Islet of Langerhans (tissue), 1 donor: ENCODE results near the gene IGSF3.
"Not testable (repeated sequence)": the region's sequence is repeated elsewhere in the genome, so short reads cannot be mapped to it uniquely, and the experiment has no call there.

ENCODE experiments used
- FAIRE-seq: peaks from one replicate; lab custom pipeline; 2011; peaks lifted over from hg19 to GRCh38; lab: Jason Lieb, UNC

Gene IGSF3

GRCh38 chr1:116595946-116596741 is 71.4 kb downstream of the IGSF3 start:
- not testable (repeated sequence) for FAIRE-seq

DNA sequence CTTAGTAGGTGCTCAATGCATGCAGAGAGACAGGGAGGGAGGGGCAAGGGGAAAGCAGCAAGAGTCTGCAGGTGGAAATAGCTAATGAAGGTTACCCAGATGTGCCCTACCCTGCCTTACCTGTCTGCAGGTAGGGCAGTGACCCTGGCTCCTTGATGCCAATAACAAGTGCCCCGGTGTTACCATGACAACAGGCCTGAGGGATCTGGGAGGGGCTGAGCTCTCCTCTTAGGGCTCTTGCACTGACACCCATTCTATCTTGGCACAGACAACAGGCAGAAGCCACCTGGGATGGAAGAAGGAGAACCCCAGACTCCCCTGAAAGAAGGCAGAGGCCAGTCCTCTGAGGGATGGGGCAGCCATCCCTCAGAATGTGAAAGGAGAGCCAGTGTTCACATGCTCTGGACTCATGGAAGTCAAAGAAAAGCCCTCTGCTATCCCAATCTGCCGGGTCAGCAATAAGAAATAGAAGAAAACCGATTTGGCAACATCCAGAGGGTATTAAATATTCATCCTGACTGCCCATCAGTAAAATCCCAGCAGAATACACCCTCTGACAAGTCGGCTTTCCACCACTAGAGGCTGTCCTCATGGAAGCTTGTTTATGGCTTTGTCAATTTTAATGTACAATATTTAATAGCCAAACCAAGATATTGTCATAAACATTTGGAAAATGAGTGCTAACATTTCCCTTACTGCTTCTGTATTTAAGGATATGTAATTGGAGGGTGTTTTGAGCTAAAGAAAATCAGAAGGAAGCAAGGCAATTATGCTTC is 72.3 kb downstream of the IGSF3 start:
- not testable (repeated sequence) for FAIRE-seq

DNA sequence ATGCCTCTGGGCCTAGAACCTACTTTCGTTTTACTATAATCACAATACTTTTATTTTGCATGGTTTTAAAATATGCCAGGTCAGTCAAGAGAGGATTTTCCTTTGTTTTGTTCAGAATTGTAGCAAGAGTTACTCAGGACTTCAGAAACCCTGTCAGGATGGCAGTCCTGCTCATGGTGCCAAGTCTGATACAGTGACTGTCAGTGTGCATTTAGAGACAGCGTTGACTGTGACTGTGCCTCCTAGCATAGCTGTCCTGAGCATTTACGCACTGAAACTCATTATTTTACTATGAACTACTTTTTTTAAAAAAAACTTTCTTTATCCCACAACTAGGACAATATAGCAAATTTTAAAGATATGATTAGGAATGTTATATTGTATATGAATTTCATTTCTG is 73.6 kb downstream of the IGSF3 start:
- not testable (repeated sequence) for FAIRE-seq

GRCh38 chr1:116593401-116593800 is 74.1 kb downstream of the IGSF3 start:
- FAIRE-seq = not testable (repeated sequence)

DNA sequence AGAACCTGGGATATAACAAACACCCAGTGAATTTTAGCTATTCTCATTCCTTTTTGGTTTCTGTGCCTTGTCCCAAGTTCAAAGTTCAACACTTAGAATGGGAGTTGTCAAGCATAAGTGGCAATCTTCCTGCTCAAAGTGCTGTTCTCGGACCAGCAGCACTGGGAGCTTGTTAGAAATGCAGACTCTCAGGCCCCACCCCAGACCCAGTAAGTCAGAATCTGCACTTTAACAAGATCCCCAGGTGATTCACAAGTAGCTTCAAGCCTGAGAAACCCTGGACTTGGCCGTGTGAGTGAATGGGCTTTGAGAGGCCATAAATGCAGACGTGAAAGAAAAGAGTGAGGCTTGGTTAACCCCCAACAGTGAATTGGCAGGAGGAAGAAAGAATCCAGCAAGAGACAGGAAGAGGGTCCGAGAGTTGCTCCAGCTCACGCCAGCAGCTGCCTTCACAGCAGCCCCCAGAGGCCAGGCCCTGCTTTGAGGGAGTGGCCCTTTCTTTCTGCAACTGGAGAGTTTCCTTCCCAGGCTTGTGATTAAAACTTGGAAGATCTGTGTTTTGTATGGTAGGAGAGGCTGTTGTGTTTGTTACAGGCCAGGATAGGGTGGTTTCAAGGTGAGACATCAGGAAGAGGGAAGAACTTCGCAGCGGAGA is 75.5 kb downstream of the IGSF3 start:
- not testable (repeated sequence) for FAIRE-seq

DNA sequence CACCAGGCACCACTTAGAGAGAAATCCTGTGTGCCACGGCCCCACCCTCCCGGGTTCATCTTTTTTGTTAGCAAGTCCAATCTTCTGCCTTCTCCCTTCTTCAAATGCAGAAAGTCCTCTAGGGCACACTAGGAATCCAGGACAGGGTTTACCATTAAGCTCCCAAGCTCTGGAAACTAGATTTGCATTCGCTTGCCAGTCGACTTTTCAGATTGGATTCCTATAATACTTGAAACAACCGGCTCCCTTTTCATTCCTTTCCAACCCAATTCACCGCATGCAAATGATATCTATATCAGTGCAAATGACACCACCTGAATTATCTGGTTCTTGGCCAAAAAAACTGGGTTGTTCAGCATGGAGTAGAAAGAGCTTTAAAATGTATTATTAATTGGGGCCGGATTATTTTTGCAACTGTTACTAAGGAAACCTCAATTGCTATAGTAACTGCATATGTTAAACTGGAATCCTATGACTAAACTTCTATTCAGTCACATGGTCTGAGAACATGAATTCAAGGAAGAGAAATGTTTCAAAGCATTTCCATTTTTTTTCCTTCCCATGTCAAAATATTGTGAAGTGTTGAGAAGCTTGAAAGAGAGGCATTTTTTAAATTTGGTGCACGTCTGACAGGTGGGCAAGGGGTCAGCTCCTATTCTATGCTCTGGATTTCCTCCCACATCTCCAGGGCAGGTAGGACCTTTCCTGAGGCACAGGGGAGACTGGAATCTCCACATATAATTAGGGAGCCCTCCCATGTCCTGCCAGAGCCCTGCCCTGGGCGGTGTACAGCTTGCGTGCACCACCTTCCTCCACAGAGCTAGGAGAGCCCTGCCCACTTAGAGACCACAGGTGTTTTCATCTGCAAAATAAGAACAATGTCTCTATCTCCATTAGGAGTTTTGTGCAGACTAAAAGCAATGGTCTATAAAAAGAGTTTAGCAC is 76.3 kb downstream of the IGSF3 start:
- not testable (repeated sequence) for FAIRE-seq

DNA sequence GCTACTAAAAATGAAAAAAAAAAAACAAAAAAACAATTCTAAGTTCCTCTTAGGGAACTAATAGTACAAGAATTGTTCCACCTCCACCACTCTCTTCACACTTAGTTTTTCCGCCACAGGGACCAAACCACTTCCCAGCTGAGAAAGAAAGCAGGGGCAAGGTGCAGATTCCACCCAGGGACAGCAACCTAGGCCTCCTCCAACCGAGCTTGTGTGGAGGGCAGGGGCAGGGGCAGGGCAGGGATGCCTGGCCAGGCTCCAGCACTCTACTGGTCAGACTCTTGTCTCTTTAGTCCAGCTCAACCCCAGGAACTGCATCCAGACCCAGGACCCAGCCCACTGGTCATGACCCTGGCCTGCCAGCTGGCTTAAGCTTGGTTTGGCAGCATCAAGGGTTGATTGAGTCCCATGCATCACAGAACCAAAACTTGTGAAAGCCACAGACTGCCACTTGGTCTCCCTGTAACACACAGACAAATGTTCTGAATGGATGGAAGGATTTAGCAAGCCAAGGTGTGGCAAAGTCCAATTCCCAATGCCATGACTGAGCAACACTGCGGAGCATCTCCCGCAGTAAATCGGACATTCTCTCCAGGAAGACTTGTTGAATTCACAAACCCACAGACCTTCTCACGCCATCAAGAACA is 77.1 kb downstream of the IGSF3 start:
- not testable (repeated sequence) for FAIRE-seq

DNA sequence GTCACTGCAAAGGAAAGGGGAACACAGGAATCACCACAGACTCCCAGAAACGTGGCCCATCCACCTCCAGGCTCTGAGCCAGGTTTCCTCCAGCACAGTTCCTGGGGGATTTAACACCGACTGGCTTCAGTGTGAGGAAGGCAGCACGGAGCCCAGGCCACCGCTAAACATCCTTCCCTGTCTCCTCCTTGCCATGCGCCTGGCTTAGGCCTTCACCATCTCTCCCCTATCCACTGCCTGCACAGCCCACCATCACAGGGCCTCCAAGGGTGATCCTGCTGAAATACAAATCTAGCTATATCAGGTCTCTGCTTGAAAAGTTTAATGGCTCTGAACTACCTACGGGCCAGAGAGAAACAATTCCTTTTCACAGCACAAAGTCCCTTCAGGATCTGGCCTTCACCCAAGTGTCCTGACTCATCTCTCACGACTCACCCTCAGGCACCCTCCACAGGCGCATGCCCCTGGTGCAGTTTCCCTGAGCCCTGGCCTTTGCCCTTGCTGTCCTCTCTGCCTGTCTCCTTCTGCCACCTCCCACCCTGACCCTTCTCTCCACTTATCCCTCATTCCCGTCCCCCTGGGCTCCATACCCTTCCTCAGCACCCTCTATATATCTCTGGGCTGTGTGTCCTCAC is 78.3 kb downstream of the IGSF3 start:
- FAIRE-seq = not testable (repeated sequence)

DNA sequence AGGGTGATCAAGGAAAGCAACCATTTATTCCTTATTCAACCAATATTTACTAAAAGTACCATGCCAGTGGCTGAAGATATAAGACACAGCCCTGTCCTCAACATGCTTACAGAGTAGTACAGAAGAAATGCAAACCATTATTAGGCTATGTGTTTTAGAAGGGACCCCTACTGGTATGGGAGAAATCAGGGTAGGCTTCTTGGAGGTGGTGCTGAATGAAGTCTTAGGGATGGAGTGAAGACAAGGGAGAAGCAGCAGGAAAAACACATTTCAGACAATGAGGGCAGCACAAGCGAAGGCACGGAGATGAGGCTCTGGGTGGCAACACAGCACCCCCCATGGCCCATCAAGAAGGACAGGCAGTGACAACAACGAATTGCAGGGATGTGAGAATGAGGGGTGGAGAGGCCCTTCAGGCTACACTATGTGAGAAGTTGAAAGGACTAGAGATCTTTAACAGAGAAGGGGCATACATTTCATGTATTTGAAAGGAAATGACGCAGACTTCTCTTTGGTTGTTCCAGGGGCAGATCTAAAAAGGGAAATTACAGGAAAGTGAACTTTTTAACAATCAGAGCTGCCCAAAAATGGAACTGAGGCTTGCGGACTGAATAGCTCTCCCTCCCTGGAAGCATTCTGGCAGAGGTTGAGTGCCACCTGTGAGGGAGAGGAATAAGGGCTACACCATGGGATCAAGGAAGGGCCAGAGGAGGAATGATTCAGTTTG is 79.9 kb downstream of the IGSF3 start:
- no peak for FAIRE-seq

GRCh38 chr1:116586741-116587143 is 80.8 kb downstream of the IGSF3 start:
- no peak for FAIRE-seq

DNA sequence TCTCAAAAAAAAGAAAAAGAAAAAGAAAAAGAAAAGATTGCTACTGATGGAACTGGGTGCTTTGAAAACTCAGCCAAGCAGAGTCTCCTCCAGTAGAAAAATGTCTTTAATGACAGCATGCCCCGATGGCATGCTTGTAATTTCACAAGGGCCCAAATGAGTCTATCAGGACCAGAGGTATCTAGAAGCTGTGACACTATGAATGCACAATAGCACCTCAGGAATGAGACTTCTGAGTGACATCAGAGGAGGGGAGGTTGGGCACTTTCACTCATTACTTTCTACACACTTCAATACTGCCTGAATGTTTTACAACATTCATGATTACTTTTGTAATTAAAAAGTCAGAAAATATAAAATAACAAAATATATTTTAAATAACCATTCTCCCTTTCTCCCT is 81.6 kb downstream of the IGSF3 start:
- FAIRE-seq = no peak

GRCh38 chr1:116581323-116581885 is 86.1 kb downstream of the IGSF3 start:
- no peak for FAIRE-seq

- no peak for FAIRE-seq
These were observed 86.8 kb downstream of the IGSF3 start for GRCh38 chr1:116580446-116581322.

GRCh38 chr1:116579259-116579875 is 88.2 kb downstream of the IGSF3 start:
- no peak for FAIRE-seq

GRCh38 chr1:116578581-116578980 is 89.0 kb downstream of the IGSF3 start:
- no peak for FAIRE-seq

- no peak for FAIRE-seq
These were observed 89.7 kb downstream of the IGSF3 start for GRCh38 chr1:116577759-116578314.

DNA sequence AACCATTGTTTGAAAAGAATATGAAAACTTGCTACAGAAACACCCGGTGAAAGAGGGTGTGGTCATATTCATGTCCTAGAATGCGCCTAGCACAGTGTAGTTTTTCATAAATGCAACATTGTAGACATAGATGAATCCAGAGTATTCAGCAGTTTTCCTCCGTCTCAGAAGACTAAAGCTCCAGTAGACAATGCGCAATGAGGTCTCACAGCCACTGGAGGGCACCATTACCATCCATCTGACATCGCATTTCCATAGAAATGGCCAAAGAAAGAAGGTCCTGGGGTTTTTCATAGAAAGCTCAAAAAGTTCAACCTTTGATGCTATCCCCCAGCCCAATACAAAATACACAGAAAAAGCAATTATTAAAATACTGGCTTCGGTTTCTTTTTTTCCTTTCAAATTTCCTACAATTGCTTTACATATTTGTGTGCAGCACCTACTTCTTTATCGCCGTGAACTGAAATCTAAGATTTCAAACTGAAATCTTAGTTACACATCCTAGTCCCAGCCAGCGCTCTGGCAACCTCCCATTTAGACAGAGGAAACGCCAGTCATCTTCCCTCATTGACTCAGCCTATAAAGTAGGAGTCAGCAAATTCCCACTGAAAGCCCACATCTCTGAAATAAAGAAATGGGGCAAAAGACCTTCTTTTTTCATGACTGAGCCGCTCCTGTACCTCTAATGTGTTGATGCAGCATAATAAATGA is 92.8 kb downstream of the IGSF3 start:
- FAIRE-seq = no peak
